Umbilical cord (tissue), 2 donors: ENCODE data around the gene TEX13A. TPM values are rescaled to one million over a fixed set of nuclear protein-coding genes. Genes with fewer than 3 reads are reported as not detected.
"Not testable (repeated sequence)": the region's sequence is repeated elsewhere in the genome, so short reads cannot be mapped to it uniquely, and the experiment has no call there.

ENCODE experiments used
- DNase-seq: peaks from one replicate; pipeline ENCODE4 v3.0.0-alpha.2; 2015; ENCODE audit warnings: low spot score
- total RNA-seq: library from RNA; depleted of rRNA; stranded (reverse); fragments of >200 nt; gene quantifications from one replicate; pipeline ENCODE4 v1.2.3, GENCODE V29; 2014; ENCODE audit warnings: low replicate concordance; ENCODE audit not compliant: insufficient read depth

TEX13A gene
- not detected for total RNA-seq

- DNase-seq, result no peak
These were observed at the start of gene TEX13A for GRCh38 chrX:105220636-105221035. TSS of gene TEX13A (minus strand) at chrX:105220694. CDS start at chrX:105220397, 297 bp downstream.

DNA sequence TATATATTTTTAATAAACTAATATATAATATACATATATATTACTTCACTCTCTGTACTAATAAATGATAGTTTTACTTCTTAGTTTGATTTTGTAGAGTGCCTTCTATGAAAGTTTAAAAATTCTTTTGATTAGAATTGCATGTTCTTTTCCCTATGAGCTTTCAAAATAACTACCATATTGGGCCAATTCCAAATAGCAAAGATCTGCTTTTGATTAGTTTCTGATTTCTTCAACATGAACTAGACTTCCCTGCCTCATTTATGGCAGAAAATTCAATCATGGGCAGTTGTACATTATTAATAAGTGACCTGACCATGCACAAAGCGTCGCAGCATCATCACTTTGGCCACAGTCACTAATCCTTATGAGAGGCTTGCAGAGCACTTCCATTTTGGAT is 48.9 kb upstream of the TEX13A start:
- no peak for DNase-seq

DNA sequence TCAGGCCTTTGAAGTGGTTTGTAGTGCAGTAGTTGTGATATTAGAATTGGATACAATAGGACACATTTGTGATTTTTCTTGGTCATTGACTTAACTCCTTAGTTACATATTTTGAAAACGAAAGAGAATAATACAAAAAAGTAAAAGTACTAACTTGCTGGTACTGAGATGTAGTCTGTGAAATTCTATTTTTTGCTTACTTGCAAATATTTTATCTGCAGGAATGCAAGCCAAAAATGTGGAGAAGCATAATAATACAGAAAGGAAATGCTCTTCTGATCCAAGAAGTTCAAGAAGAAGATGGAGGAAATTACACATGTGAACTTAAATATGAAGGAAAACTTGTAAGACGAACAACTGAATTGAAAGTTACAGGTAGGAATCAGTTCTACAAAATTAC is 46.7 kb upstream of the TEX13A start:
- no peak for DNase-seq

GRCh38 chrX:105266456-105266855 is 46.0 kb upstream of the TEX13A start:
- DNase-seq, result no peak

GRCh38 chrX:105265093-105265492 is 44.6 kb upstream of the TEX13A start:
- no peak for DNase-seq

- no peak for DNase-seq
These were observed 43.3 kb upstream of the TEX13A start for GRCh38 chrX:105263801-105264200.

DNA sequence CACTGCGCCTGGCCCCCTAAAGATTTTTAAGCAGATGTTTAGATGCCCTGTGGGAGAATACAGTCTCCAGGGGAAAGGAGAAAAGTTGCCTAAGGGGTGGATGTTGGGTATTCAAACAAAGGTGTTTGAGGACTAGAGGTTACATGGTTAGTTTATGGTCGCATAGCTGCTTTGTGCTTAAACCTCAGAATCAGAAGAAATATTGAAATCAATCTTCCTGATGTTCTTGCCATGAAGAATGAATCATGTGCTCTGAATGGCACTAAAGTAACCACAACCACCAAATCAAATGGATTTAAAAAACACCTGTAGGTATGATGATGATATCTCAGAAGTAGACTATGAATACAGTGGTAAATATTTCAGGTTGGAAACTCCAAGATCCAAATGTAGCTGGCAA is 42.7 kb upstream of the TEX13A start:
- DNase-seq, result no peak

GRCh38 chrX:105260291-105261043 is 40.0 kb upstream of the TEX13A start:
- DNase-seq, result no peak

DNA sequence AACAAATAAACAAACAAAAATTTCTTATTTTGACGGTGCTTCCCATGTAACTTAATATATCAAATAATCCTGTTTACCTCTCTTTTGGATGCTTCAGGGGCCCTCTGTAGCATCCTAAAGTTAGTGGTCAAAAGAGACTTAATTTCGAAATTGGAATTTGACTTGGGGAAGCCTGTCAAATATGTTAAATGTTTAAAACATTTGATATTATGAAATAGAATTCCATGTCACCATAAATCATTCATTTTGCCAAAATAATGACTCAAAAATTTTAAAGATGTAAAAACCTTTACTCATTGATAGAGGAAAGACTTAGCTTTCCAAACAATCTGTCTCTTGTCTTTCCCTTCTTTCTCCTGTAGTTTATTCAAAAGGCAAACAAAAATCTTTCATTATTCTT is 20.6 kb upstream of the TEX13A start:
- DNase-seq, result no peak

GRCh38 chrX:105237407-105237806 is 16.9 kb upstream of the TEX13A start:
- DNase-seq, result not testable (repeated sequence)

DNA sequence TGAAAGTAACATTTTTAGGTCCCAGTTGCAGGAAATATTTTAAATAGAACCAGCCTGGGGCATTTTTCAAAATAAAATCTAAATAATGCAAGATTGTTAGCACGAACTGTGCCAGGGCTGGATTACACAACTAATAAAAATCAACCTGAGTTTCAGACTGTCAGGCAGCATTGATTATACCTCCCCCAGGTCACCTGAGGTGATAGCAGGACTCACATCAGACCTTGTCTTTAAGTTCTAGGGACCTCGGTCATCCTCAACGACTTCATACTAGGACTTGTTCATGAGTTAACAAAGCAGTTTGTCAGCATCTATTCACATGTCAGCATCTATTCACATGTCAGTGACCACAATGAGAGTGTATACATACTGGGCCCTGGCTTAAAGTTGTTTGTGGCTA is 8.7 kb upstream of the TEX13A start:
- DNase-seq, result no peak

- no peak for DNase-seq
These were observed 8.1 kb upstream of the TEX13A start for GRCh38 chrX:105228602-105229001.

DNA sequence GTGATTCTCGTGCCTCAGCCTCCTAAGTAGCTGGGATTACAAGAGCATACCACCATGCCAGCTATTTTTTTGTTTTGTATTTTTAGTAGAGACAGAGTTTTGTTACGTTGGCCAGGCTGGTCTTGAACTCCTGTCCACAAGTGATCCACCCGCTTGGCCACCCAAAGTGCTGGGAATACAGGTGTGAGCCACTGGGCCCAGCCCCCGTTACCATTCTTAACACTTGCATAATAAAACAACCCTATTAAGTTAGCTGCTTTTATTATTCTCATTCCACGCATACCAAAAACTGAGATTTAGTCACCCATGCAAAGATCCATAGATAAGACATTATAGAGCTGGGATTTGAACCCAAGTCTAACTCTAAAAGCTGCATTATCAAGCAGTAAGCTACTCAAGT is 6.0 kb upstream of the TEX13A start:
- DNase-seq, result peak; percentile 48

DNA sequence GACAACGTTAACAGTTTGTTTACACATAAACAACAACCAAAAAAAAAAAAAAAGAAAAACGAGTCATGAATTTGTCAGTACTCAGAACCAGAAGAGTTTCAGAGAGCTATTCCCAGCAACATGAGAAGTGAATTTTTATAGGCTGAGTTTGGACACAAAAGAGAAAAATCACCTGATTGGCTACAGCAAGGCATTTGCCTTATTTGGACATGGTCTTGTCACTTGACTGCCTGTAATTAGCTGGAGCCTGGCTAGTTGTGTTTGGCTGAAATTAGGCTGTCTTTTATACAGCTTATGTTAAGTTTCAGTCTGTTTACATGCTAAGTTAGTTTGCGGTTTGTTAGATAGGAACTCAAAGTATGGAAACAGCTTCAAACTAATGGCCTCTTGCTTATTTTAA is 880 bp upstream of the TEX13A start:
- DNase-seq, result no peak

GRCh38 chrX:105219454-105220401 is 766 bp downstream of the TEX13A start:
- no peak for DNase-seq

DNA sequence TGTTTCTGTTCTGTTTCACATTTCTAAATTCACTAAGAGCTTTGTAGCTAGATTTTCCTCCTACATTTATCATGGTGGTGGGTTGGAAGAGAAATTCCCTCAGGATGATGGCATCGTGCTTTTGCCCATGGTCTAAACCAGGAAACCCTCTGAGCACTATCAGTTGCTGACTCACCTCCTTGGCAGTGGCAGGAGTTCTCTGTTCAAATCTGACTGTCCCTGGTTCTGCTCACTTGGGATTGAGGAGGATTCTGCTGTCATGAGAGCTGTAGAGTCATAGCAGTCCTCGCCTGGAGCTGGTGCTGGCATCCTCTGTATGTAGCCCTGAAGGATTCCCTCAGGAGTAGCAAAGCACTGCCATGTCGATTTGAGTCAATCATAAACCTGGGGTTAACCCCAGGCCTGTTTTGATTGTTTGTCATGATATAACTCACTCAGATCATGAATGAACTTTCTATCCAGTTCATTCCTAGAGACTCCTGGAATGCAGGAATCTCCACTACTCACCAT is 9.4 kb downstream of the TEX13A start:
- peak; percentile 35 for DNase-seq

GRCh38 chrX:105210258-105210657 is 10.2 kb downstream of the TEX13A start:
- DNase-seq, result no peak

DNA sequence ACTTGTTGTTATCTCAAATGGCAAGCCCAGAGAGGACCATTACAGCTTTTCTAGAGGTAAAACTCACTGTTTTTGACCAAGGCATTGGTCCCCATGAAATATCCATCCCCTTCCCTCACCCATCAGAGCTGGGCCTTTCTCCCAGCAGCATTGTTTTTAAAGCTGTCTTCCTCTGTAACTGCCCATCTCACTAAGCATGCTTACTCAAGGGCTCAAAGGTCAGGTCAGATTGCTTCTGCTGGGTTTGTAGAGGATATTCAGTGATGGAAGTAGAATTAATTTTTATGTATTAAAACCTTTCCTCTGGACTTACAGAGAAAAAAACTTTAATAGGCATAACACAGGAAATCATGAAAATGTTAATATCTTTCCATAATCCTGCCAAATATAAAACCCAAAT is 11.1 kb downstream of the TEX13A start:
- DNase-seq, result peak; percentile 1

GRCh38 chrX:105191878-105192277 is 28.6 kb downstream of the TEX13A start:
- no peak for DNase-seq

- peak; percentile 29 for DNase-seq
These were observed 30.1 kb downstream of the TEX13A start for GRCh38 chrX:105190252-105190853.

DNA sequence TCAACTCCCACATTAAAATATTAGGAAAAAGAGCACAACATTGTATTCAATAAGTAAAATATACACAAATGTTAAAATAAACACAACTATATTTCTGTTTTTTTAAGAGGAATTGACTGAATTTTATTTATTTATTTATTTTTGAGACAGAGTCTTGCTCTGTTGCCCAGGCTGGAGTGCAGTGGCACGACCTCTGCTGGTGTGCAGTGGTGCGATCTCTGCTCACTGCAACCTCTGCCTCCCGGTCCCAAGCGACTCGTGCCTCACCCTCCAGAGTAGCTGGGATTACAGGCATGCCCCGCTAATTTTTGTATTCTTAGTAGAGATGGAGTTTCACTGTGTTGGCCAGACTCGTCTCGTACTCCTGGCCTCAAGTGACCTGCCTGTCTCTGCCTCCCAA is 31.4 kb downstream of the TEX13A start:
- no peak for DNase-seq

GRCh38 chrX:105179644-105180043 is 40.9 kb downstream of the TEX13A start:
- DNase-seq, result no peak
